ENCODE measurements around the gene TMEFF1. TPM values are rescaled to one million over a fixed set of nuclear protein-coding genes. Genes with fewer than 3 reads are reported as not detected.
A peak's percentile ranks its signal among the peaks of the same experiment; 100 is the strongest.

Gene TMEFF1
- polyA plus RNA-seq, 2 of the 4 experiments (the other 2 are of a cell fraction): 0.31 to 0.61 TPM

DNA sequence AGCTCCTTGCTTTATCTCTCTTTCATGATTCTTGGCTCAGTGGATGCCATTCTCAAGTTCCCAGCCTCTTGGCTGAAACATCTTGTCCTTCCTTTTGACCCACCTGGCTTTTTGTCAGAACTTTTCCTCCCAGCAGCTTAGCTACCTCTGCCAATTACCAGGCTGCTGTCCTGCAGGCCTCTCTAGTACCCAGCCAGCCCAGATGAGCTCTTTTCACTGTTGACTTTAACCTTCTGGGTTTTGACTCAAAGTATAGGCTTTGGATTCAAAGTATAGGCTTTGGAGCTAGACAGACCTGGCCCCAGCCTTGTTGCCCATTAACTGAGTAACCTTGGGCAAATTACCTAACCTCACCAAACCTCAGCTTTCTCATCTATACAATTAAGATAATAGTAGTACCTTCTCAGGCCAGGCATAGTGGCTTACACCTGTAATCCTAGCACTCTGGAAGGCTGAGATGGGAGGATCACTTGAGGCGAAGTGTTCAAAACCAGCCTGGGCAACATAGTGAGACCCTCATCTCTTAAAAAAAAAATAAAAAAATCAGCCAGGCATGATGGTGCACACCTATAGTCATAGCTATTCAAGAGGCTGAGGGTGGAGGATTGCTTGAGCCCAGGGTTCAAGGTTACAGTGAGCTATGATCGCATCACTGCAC lies 6.6 kb upstream of the TMEFF1 start:
- ChIA-PET CTCF (interaction anchor here (0.7 to 1.5 kb wide), 4 partner anchors 9 to 15 kb away, joined by 3 to 6 read pairs (median 4); no protein-coding TSS in a partner anchor), POLR2A (no interaction called here)
- FAIRE-seq (no peak), DNase-seq (ENCODE audit: low read depth in 1 of 2, low spot score in 1 of 2) (no peak), ATAC-seq (no peak)
- no peak for TF ChIP-seq NR3C1 (IDR thresholded peaks at IDR 0.05)
- TF ChIP-seq, protein P1, sequence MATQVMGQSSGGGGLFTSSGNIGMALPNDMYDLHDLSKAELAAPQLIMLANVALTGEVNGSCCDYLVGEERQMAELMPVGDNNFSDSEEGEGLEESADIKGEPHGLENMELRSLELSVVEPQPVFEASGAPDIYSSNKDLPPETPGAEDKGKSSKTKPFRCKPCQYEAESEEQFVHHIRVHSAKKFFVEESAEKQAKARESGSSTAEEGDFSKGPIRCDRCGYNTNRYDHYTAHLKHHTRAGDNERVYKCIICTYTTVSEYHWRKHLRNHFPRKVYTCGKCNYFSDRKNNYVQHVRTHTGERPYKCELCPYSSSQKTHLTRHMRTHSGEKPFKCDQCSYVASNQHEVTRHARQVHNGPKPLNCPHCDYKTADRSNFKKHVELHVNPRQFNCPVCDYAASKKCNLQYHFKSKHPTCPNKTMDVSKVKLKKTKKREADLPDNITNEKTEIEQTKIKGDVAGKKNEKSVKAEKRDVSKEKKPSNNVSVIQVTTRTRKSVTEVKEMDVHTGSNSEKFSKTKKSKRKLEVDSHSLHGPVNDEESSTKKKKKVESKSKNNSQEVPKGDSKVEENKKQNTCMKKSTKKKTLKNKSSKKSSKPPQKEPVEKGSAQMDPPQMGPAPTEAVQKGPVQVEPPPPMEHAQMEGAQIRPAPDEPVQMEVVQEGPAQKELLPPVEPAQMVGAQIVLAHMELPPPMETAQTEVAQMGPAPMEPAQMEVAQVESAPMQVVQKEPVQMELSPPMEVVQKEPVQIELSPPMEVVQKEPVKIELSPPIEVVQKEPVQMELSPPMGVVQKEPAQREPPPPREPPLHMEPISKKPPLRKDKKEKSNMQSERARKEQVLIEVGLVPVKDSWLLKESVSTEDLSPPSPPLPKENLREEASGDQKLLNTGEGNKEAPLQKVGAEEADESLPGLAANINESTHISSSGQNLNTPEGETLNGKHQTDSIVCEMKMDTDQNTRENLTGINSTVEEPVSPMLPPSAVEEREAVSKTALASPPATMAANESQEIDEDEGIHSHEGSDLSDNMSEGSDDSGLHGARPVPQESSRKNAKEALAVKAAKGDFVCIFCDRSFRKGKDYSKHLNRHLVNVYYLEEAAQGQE (IDR thresholded peaks at IDR 0.05): no peak
- TF ChIP-seq HOXA7 (CRISPR knock-in tag; IDR thresholded peaks at IDR 0.05): no peak
- TF ChIP-seq KDM5A (IDR thresholded peaks at IDR 0.05): no peak
- no peak for TF ChIP-seq CBX8 (IDR thresholded peaks at IDR 0.05)
- TF ChIP-seq, protein P2, sequence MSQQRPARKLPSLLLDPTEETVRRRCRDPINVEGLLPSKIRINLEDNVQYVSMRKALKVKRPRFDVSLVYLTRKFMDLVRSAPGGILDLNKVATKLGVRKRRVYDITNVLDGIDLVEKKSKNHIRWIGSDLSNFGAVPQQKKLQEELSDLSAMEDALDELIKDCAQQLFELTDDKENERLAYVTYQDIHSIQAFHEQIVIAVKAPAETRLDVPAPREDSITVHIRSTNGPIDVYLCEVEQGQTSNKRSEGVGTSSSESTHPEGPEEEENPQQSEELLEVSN (IDR thresholded peaks at IDR 0.05; ENCODE audit: borderline replicate concordance, low read depth): no peak
- no peak for TF ChIP-seq JUN (IDR thresholded peaks at IDR 0.05)
- Histone ChIP-seq H3K4me2 (no peak overlapping the region), H3K4me3 (no peak overlapping the region), H3K9me3 (no peaks in the 10 kb centered on the region), H3K4me1 (peaks cover 9% of the 10 kb centered on the region; the same call in 1 of the 3 replicates), H3K27ac (no peak overlapping the region)
- WGBS (ENCODE audit: missing lambda C conversion rate): 96% methylated on average over 2 of the region's 2 CpGs

DNA sequence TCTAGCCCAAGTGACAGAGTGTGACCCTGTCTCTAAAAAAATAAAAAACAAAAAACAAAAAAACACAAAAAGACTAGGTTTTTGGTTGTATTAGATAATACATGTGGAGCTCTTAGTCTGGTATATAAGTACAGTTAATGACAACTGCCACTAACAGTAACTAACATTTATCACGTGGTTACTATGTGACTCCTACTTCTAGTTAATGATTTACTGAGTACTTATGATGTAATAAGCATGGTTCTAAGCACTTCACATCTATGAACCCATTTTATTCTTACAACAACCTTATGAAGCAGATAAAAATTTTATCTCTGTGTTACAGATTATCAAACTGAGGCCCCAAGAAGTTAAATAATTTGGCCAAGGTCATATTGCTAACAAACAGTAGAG lies 6.1 kb upstream of the TMEFF1 start:
- DNase-seq (ENCODE audit: low read depth in 1 of 2, low spot score in 1 of 2) (no peak), FAIRE-seq (peak; percentile 18), ATAC-seq (0 out of 6 replicates have a peak, but pooled peaks of 1 of the 2 experiments have one; percentile 30)
- POLR2A ChIA-PET: no interaction called here
- peaks cover 9% of the 10 kb centered on the region; the same call in 1 of the 3 replicates for H3K4me1 ChIP-seq
- no peak overlapping the region for H3K27ac ChIP-seq
- no peak for TF ChIP-seq TP53 (CRISPR knock-in tag; IDR thresholded peaks at IDR 0.05)
- no peak for TF ChIP-seq EP300 (IDR thresholded peaks at IDR 0.05)
- TF ChIP-seq RAD21 (conservative IDR thresholded peaks at IDR 0.05 in 1 of 2, IDR thresholded peaks at IDR 0.05 in 1 of 2): no peak
- H3K4me3 ChIP-seq: no peak overlapping the region
- CTCF ChIA-PET: interaction anchor here (0.7 to 1.5 kb wide), 4 partner anchors 8 to 15 kb away, joined by 3 to 6 read pairs (median 4); no protein-coding TSS in a partner anchor
- 16% methylated on average over 1 of the region's 1 CpG for WGBS (ENCODE audit: missing lambda C conversion rate)
- no peak overlapping the region for H3K4me2 ChIP-seq
- no peaks in the 10 kb centered on the region for H3K9me3 ChIP-seq

DNA sequence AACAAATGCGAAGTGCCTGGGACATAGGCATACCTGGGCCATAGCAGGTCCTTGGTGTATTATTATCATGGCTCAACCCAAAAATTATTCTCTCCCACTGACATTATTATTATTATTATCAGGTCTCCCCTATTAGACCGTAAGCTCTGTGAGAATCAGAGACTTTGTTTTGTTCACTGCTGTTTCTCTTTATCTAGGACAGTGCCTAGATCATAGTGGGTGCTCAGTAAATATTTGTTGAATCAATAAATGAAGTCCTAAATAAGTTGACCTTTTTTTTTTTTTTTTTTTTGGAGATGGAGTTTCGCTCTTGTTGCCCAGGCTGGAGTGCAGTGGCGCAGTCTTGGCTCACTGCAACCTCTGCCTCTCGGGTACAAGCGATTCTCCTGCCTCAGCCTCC lies 4.9 kb upstream of the TMEFF1 start:
- 94% methylated on average over 6 of the region's 6 CpGs for WGBS (ENCODE audit: missing lambda C conversion rate)
- H3K4me3 ChIP-seq: no peak overlapping the region
- H3K4me2 ChIP-seq: no peak overlapping the region
- H3K4me1 ChIP-seq: peaks cover 9% of the 10 kb centered on the region; the same call in 1 of the 3 replicates
- no peak for ATAC-seq
- H3K27ac ChIP-seq: no peak overlapping the region
- ChIA-PET CTCF (no interaction called here), POLR2A (no interaction called here)
- TF ChIP-seq ESRRA (IDR thresholded peaks at IDR 0.05; ENCODE audit: borderline replicate concordance, low read length) (no peak), ZC3H11A (IDR thresholded peaks at IDR 0.05) (no peak), NPAS2 (CRISPR knock-in tag; IDR thresholded peaks at IDR 0.05; ENCODE audit: borderline replicate concordance) (no peak), KDM1A (IDR thresholded peaks at IDR 0.05; ENCODE audit: low read depth) (no peak)
- TF ChIP-seq, protein P3, sequence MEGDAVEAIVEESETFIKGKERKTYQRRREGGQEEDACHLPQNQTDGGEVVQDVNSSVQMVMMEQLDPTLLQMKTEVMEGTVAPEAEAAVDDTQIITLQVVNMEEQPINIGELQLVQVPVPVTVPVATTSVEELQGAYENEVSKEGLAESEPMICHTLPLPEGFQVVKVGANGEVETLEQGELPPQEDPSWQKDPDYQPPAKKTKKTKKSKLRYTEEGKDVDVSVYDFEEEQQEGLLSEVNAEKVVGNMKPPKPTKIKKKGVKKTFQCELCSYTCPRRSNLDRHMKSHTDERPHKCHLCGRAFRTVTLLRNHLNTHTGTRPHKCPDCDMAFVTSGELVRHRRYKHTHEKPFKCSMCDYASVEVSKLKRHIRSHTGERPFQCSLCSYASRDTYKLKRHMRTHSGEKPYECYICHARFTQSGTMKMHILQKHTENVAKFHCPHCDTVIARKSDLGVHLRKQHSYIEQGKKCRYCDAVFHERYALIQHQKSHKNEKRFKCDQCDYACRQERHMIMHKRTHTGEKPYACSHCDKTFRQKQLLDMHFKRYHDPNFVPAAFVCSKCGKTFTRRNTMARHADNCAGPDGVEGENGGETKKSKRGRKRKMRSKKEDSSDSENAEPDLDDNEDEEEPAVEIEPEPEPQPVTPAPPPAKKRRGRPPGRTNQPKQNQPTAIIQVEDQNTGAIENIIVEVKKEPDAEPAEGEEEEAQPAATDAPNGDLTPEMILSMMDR (IDR thresholded peaks at IDR 0.05): no peak
- no peaks in the 10 kb centered on the region for H3K9me3 ChIP-seq
- DNase-seq (ENCODE audit: low read depth in 1 of 2, low spot score in 1 of 2): no peak
- no peak for FAIRE-seq
